ENCODE data around the gene NCKAP5.

NCKAP5 gene

DNA sequence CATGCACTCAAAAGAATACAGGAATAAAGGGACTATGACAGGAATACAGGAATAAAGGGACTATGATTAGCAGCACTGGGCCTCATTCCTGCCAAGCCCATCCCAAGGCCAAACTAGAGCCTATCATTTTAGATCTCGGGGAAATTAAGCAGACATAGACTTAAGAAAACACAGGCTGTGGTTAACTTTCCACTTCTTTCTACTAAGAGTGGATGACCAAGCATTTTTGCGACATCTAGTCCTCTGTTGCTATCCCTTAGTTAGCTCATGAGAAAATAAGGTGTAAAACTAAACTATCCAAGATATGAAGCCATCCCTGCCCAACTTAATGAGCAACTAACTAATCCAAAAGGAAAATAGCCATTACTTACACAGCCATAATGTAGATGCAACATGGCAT, 904.2 kb downstream of the NCKAP5 start:
- no peak for DNase-seq (ENCODE audit: low read depth)

DNA sequence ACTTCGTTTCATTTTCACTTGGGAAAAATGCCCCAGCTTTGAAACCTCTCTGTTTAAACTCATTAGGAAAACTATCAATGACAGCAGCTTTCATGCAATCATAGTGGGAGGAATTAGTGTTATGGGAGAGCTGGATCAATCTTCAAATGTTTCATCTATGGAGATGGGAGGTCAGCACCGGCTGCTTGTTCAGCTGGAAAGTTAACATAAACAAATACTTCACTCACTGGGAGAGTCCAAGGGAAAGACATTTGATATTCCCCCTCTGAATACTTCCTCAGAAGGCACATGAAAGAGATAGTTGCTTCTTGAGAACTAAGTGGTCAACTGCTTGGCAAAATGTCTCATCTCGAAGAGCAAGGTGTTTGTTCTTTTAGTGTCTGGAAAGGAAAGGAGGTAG, 905.5 kb downstream of the NCKAP5 start:
- no peak for DNase-seq (ENCODE audit: low read depth)

DNA sequence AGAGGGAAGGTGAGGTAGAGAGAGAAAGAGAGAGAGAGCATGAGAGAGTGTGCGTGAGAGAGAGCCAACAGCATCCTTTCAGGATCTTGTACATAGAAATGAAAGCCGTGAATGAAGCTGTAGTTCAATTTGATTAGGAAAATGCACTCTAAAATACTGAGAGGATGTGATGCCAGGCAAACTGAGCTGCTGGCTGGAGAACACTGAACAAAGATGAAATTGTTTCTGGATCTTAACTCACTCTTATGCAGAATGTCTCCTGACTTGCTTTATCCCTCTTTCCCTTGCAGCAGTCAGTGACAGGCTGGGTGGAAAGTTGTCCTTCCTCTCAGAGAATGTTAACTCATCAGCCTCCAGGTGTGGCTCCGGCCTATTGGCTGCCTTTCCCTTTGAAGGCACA, 908.9 kb downstream of the NCKAP5 start:
- no peak for DNase-seq (ENCODE audit: low read depth)

DNA sequence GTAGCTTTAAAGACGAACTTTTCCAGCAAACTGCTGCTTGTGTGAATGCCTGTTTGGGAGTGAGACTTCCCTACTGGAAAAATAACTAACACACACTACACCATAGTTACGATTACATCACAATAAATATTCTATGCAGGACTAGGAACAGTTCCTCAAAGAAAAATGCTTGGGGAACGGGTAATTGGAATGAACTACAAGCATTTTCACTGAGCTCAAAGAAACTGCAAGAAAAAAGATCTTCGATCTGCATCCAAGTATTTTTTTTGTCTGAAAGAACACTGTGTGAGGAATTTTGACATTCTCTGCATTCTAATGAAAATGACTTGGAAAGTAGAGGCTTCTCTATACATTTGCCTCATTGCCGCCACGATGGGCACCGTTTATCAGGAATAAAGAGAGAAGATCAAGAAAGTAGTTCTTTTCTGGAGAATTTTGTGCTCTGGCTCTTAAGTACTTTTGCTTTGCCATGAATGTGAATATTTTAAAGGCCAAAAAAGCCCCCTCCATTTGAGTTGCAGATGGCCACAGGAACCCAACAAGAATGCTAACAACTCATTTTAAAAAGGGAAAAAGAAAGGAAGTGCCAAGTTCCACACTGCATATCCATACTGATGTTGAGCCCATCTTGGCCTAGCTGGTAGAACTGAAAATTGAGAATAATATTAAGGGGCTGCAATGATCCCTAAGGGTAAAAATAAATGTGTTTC, 911.8 kb downstream of the NCKAP5 start:
- no peak for DNase-seq (ENCODE audit: low read depth)

DNA sequence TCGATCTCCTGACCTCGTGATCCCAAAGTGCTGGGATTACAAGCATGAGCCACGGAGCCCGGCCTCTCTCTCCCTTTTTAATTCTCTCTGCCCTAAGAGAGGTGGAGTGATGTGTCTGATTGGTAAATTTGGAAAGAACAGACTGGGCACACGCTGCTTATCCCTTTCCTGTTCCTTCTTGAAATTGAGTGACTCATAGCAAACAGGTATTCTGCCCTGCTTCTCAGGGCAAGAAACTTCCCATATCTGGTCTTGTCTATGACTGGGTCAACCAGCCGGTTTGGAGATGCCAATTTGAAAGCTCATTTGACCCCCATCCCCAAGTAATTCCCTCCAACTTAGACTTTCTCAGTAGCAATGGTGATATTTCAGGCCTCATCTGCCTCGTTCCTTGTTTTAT, 913.3 kb downstream of the NCKAP5 start:
- DNase-seq (ENCODE audit: low read depth): no peak

DNA sequence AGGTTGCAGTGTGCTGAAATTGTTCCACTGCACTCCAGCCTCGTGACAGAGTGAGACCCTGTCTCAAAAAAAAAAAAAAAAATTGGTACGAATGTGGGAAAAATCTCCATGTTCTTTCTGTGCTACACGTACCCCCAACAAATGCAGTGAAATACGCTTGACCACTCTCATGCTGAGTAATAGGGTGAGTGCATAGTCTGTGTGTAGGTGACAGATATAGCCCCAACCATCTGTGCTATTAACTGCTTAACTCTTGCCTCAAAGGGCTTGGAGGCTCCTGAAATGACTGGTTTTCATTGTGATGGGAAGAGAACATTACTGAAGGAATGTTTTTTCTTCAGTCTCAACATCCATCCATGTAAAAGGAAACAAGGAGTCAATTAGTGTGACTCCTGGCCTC, 913.9 kb downstream of the NCKAP5 start:
- no peak for DNase-seq (ENCODE audit: low read depth)

DNA sequence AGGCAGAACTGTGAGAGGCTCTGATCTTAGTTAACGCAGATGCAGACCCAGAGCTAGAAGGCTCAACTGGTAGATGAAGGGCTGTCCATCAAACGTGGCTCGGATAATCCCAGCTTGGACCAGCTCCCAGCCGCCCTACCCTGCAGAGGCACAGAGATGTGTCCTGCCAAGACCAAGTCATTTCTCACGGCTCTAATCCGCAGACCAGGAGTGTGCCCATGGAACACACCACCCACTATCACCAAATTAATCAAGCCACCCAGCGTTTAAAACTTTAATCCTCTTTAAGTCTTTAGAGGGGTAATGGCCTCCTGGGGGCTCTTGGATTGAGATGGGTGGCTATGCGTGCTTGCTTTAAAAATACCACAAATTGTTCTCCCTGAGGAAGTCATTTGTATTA, 915.8 kb downstream of the NCKAP5 start:
- no peak for DNase-seq (ENCODE audit: low read depth)

DNA sequence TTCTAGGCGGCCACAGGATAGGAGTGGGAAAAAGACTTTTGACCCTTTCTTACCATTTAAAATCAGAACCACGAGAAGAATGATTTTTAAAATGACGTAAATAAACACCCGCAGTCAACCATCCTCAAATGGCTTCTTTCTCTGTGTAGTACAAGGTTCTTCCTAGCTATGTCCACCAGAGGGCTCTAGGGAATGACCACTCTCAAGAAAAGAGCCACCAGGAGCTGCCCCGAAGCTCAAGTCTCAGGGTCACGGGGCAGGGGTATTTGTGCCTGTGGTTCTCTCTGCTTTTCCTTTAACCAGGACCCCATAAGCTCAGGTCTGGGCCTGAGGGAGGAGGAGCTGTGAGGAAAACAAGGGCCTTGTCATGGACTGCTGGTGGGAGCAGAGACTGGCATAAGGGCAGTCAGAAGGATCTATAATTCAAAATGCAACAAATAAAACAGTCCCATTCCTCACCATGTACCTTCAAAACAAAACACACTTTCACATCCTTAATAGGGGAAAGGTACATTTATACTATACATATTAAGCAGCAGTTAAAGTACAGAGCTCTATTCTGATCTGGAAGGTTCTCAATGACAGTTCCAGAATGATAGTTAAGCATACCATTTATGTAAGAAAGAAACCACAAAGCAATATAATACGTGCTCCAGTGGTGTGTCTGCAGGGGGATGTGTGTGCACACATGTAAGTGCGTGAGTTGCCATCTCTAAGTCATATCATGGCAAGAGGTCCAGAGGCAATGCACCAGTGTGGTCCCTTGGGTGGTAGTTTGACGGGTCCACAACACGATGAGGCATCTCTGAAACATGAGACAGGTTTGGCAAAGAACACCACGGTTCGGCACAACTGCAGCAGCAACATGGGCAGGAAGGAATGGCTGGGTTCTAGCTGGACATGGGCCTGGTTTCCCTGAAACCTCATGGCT, 916.9 kb downstream of the NCKAP5 start:
- peak; percentile 5 for DNase-seq (ENCODE audit: low read depth)

DNA sequence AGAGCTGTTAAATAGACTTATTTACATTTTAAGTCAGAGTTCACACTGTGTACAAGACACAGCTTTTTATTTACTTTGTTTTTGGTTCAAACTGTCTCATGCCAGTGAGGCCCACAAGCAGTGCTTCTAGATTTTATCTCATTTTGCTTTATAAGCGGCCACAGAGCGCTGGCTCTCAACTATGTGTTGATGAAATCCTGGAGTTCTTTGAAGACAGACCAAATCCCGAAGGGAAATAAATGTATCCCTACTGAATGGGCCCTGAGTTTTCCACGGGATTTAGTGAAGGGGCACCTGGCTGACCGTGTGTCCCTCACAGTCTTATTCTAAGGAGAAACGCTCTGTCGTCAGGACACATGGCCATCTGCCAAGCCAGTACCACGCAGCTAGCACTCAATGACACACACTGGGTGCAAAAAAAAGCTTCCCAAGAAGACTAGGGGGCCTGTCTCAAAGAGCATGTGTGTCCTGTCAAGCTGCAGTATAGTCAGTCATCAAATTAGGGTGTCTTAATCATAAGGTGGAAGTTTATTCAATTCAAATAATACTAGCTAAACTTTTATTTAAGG, 921.6 kb downstream of the NCKAP5 start:
- no peak for DNase-seq (ENCODE audit: low read depth)

DNA sequence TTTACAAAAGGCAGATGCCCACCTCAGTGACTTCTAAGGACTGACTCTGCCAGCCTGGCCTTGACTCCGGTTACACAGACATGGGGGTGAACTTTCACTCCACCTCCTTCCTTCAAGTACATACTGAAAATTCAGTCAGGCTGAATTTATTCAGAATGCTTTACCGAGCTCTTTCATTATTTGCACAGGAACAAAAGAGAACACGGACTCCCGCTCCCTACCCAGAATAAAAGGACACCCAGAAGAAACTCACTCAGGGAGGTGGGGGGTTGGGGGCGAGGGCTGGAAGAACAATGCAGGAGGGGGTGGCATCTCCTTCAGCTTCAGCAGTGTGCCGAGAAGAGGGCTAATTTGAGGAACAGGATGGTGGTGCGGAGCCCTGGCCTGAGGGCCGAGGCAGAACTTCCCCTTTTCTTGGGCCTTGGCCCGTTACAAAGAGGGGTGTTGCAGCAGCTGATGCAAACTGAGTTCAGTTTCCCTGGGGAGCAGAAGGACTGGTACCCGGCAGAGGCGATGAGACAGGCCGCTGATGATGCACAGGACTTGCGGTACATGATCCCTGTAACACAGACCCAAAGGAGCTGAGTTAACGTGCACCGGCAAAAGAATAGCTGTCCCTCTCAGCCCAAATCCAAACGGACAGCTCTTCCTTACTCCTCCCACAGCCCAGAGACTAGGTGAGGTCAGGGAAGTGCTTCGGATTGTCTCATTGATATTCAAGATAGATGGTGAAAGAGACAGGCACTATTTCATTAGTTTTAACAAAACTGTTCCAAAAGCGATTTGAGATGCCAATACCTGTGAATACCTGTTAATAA, 922.3 kb downstream of the NCKAP5 start:
- DNase-seq (ENCODE audit: low read depth): no peak

DNA sequence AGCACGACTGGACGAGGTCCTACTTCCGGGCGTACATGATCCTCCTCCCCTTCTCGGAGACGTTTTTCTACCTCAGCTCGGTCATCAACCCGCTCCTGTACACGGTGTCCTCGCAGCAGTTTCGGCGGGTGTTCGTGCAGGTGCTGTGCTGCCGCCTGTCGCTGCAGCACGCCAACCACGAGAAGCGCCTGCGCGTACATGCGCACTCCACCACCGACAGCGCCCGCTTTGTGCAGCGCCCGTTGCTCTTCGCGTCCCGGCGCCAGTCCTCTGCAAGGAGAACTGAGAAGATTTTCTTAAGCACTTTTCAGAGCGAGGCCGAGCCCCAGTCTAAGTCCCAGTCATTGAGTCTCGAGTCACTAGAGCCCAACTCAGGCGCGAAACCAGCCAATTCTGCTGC, 923.1 kb downstream of the NCKAP5 start:
- DNase-seq (ENCODE audit: low read depth): no peak

DNA sequence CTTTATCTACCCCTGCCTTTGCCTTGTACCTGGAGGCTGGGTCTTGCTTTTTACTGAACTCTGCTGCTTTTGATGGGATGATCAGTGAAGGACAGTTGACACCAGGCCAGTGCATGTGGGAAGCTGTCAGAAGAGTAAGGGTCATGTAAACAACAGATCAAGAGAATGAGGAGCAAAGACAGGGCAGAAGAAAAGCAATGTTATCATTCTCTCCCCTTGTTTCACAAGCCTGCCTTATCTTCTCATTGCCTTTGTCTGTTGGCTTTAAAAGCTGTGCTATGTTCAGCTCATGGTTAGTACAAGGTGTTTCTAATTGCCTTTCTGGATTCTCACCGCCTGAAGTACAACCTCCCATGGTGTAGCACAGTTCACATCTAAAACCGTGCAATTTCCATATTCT, 925.8 kb downstream of the NCKAP5 start:
- DNase-seq (ENCODE audit: low read depth): no peak

DNA sequence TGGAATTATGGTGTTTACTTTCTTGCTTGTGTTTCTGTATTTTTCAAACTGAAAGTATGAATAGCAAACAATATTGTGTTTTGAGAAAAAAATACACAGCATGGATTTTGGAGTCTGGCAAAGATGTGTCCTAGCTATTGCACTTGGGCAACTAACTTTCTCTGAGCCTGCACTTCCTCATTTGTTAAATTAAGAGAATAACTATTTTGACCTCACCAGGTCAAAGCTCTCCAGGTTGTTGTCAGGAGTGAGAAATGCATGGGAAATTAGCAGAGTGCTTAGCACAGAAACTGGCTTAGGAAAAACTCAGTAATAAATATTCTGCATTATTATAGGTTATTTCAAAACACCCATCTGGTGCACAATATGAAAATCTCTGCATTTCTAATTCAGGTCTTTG, 926.4 kb downstream of the NCKAP5 start:
- DNase-seq (ENCODE audit: low read depth): no peak

DNA sequence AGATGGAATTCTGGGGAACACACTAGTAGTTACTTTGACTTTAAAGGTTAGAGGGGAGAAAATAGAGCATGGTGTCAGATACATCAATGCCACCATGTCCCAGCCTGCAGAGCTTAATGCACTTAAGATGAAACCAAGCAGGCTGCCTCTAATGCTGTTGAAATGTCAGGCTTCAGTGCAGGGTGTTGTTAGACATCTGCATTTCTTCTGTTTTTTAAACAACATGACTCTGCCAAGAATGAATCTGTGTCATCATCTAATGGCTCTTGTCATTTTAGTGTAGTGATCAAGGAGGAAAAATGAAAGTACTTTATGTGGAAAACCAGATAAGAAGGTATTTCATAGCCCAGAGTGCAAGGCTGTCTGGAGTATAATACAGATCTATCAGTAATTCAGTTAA, 928.1 kb downstream of the NCKAP5 start:
- DNase-seq (ENCODE audit: low read depth): no peak

DNA sequence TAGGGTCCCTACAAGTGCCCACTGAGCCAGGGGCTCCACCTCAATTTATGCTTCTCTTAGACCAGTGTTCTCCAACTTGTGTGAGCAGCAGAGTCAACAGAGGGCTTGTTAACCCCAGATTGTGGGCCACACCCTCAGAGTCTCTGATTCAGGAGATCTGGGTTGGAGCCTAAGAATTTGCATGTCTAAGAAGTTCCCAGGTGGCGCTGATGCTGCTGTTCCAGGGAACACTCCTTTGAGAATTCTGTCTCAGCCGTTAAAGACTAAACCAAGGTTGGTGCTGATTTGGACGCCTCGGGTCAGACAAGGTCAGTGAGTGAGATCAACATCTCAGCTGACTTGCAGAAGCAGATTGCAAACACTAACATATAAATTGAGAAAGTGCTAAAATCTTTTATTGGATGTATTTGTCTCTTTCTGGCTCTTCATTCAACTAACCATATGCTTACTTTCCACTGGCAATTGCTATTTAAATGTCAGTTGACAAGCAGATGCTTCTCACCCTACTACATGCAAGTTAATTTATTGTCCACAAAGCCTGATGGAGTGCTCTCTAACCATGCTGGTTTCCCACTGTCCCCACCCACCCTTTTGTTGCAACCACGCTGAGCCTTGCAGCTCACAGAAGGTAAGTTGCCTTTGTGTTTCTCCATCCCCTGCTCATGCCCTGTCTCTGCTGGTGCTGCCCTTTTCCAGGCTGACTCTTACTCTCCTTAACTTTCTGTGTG, 929.8 kb downstream of the NCKAP5 start:
- no peak for DNase-seq (ENCODE audit: low read depth)

DNA sequence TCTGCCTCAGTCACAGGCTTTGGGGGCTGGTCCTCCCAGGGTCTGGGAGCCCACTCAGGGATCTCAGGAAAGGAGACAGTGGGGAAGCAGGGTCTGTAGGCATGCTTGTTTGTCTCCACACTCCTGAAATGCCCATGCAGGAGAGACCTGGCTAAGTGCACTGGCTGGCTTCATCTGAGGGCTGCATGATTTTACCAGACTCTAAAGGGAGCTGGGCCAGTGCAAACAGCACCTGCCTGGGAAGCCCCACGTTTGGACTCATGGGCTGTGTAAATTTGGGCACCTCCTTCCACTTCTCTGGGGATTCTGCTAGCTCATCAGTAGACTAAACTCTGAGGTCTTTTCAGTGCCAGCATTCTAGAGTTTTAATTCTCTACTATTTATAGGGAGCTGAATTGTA, 931.9 kb downstream of the NCKAP5 start:
- no peak for DNase-seq (ENCODE audit: low read depth)

DNA sequence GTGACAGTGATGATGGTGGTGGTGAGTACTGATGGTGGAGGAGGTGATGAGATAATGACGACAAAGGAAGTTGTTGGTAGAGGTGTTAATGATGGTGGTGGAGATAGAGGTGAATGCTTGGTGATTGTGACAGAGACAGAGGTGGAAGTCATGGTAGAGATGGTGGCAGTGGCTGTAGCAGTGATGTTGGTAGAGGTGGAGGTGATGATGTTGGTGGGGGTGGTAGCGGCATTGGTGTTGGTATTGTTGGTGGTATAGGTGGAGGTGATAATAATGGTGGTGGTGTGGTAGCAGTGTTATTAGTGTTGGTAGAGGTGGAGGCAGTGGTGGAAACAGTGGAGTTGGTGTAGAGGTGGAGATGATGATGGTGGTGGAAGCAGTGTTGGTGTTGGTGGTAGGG, 934.6 kb downstream of the NCKAP5 start:
- no peak for DNase-seq (ENCODE audit: low read depth)

DNA sequence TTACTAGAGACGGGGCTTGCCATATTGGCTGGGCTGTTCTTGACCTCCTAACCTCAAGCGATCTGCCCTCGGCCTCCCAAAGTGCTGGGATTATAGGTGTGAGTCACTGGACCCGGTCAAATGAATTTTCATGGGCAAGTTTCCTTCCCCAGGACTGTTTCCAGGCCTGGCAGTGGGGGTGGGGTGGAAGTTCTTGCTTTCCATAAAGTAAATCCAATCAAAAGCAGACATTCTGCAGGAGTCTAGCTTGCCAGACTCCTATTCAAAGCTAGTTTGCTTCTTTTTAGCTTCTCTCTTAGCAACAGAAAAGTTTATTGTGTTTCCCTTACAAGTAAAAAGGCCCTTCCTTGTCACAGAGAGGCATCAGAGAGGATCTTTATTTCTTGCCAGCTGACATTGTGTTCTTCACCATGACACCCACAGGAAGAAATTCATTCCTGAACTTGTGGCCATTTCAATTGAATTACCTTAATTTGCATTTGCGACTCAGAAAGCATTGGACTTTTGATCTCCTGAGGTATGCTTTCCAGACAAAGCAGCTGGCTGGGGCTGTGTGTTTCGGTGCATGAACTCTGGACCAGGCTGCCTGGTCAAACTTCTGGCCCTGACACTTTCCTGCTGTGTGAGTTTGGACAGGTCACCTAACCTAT, 936.1 kb downstream of the NCKAP5 start:
- no peak for DNase-seq (ENCODE audit: low read depth)

DNA sequence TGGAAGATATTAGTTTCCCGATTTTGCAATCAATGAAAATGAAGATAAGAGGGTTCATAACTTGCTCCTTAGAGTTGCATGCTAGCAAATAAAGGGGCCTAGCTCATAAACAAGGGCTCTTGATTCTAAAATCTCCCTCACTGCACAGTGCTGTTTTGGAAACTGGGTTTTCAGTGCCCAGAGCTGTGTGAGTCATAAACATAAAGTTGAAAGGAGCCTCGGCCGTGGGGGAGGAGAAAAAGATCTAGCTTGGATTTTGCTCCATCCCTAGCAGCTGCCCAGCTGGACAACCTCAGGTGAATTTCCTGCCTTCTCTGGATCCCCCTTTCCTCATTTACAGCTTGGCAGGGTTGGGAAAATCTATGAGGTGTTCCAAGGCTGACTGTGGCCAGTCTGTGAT, 940.7 kb downstream of the NCKAP5 start:
- no peak for DNase-seq (ENCODE audit: low read depth)

DNA sequence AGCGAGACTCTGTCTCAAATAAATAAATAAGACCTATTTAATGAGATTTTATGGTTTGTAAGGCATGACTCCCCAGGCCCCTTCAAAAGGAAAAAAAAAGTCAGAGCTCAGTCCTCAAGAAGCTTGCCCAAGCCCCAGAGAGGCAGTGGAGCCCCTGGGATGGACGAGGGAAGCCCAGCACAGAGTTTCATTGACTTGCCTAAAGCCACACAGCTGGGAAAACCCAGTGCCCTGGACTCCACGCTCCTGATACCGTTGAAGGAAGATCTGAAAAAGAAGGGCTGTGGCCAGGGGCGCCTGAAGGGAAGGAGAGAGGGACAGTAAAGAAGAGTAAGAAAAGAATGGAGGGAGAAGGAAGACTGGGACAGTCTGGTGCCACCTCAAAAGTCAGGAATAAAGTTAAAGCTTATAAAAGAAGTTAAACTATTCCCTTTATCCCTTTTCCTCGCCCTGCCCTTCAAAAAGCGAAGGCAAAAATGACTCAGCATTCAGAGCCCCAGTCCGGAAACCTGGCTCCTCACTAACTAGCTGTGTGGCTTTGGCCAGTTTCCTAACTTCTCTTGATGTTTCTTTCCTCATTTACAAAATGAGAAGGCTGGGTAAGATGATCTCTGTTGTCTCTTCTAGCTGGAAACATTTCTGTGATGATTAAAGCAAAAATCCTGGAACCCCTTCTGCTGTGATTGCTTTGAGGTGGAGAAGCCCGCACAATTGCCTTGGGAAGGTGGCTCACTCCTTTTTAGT, 945.0 kb downstream of the NCKAP5 start:
- peak; percentile 18 for DNase-seq (ENCODE audit: low read depth)
